Common myeloid progenitor, CD34-positive (primary cell): ENCODE results near the gene MRTFB.

Source experiments
- CTCF ChIA-PET: fragments of 350-600 bp; sonication (Branson Sonifier 250); formaldehyde crosslinking; loops from one replicate; lab custom pipeline; 2021; ENCODE audit warnings: antibody characterized with exemption; lab: Charles Lee
- POLR2A ChIA-PET: fragments of 350-600 bp; sonication (Branson Sonifier 250); formaldehyde crosslinking; loops from one replicate; lab custom pipeline; 2021; ENCODE audit warnings: antibody characterized with exemption; lab: Charles Lee
- DNase-seq, 3 donors: peaks; one replicate each; pipeline versions ENCODE4 v3.0.0 to v3.0.0-alpha.2; 2013
- H3K27ac ChIP-seq, 2 experiments: 1 replicate in 1 of 2; 2 replicates in 1 of 2; pipeline ENCODE4 v1.7.0; 2013; ENCODE audit warnings: inconsistent platforms in 2 of 2, low read length in 2 of 2, mild to moderate bottlenecking in 2 of 2, low read depth in 1 of 2, moderate library complexity in 1 of 2; ENCODE audit not compliant: severe bottlenecking in 2 of 2, insufficient read depth in 1 of 2, poor library complexity in 1 of 2
- H3K27me3 ChIP-seq, 5 experiments: replicated peaks in 2 of 5; 1 replicate in 3 of 5; 2 replicates in 2 of 5; pipeline versions ENCODE4 v1.6.1 to v1.7.0; 2013; ENCODE audit warnings: low read length in 4 of 5, mild to moderate bottlenecking in 2 of 5, moderate library complexity in 2 of 5, inconsistent platforms in 1 of 5; ENCODE audit not compliant: insufficient read depth in 5 of 5, control insufficient read depth in 4 of 5
- H3K36me3 ChIP-seq, 4 experiments: 1 replicate in 2 of 4; 2 replicates in 2 of 4; pipeline versions ENCODE4 v1.6.1 to v1.7.0; 2013; ENCODE audit warnings: low read length in 3 of 4, control low read depth in 1 of 4, mild to moderate bottlenecking in 1 of 4; ENCODE audit not compliant: control insufficient read depth in 4 of 4, insufficient read depth in 4 of 4
- H3K4me1 ChIP-seq, 4 experiments: 1 replicate in 3 of 4; 2 replicates in 1 of 4; pipeline versions ENCODE4 v1.6.1 to v1.7.1; 2013; ENCODE audit warnings: low read length in 3 of 4, mild to moderate bottlenecking in 3 of 4, control low read depth in 1 of 4, inconsistent platforms in 1 of 4, moderate library complexity in 1 of 4; ENCODE audit not compliant: control insufficient read depth in 4 of 4, insufficient read depth in 4 of 4; ENCODE audit errors: control extremely low read depth in 1 of 4
- H3K4me3 ChIP-seq, 7 experiments: 1 replicate in 4 of 7; 2 replicates in 3 of 7; pipeline versions ENCODE4 v1.5.1 to v1.7.0; 2013; ENCODE audit warnings: mild to moderate bottlenecking in 7 of 7, low read length in 6 of 7, moderate library complexity in 6 of 7, inconsistent platforms in 2 of 7, low read depth in 2 of 7, control low read depth in 1 of 7; ENCODE audit not compliant: insufficient read depth in 4 of 7, control insufficient read depth in 1 of 7; ENCODE audit errors: extremely low read depth in 1 of 7
- H3K9me3 ChIP-seq, 5 experiments: 1 replicate in 4 of 5; 2 replicates in 1 of 5; pipeline versions ENCODE4 v1.6.1 to v1.7.1; 2013; ENCODE audit warnings: low read length in 4 of 5, mild to moderate bottlenecking in 2 of 5, inconsistent platforms in 1 of 5, low read depth in 1 of 5, moderate library complexity in 1 of 5; ENCODE audit not compliant: control insufficient read depth in 4 of 5, insufficient read depth in 2 of 5; ENCODE audit errors: control extremely low read depth in 1 of 5
- WGBS: methylation state at CpG from one replicate; pipeline ENCODE4 v1.1.5; 2013; ENCODE audit not compliant: insufficient coverage; 5-methylcytosine and 5-hydroxymethylcytosine counted together

MRTFB gene

GRCh38 chr16:14110728-14111251 is 39.7 kb downstream of the MRTFB start:
- POLR2A ChIA-PET: no interaction called here
- Histone ChIP-seq H3K27me3 (no peaks in the 10 kb centered on the region), H3K36me3 (no peaks in the 10 kb centered on the region), H3K4me3 (no peak overlapping the region), H3K9me3 (no peaks in the 10 kb centered on the region), H3K27ac (no peak overlapping the region), H3K4me1 (peaks cover 0 to 15% (median 6%) of the 10 kb centered on the region in 4 experiments)
- CTCF ChIA-PET: no interaction called here
- WGBS: 98% methylated on average over 5 of the region's 6 CpGs
- no peak for DNase-seq

GRCh38 chr16:14111713-14112538 is 40.8 kb downstream of the MRTFB start:
- Histone ChIP-seq H3K4me3 (no peak overlapping the region), H3K27ac (no peak overlapping the region), H3K27me3 (no peaks in the 10 kb centered on the region), H3K9me3 (no peaks in the 10 kb centered on the region), H3K36me3 (no peaks in the 10 kb centered on the region), H3K4me1 (peaks cover 0 to 15% (median 6%) of the 10 kb centered on the region in 4 experiments)
- ChIA-PET POLR2A (no interaction called here), CTCF (no interaction called here)
- no peak for DNase-seq
- 83% methylated on average over 13 of the region's 14 CpGs for WGBS

- no peak for DNase-seq
- Histone ChIP-seq H3K27ac (no peak overlapping the region), H3K27me3 (no peaks in the 10 kb centered on the region), H3K9me3 (no peaks in the 10 kb centered on the region), H3K4me3 (no peak overlapping the region), H3K36me3 (no peaks in the 10 kb centered on the region), H3K4me1 (peaks cover 0 to 15% (median 6%) of the 10 kb centered on the region in 4 experiments)
- ChIA-PET POLR2A (no interaction called here), CTCF (no interaction called here)
- WGBS: 38% methylated on average over 1 of the region's 1 CpG
These were observed 41.4 kb downstream of the MRTFB start for GRCh38 chr16:14112539-14112856.

- H3K36me3 ChIP-seq: no peaks in the 10 kb centered on the region
- 100% methylated on average over 2 of the region's 4 CpGs for WGBS
- ChIA-PET CTCF (interaction anchor here (0.9 kb wide), 1 partner anchor 43 kb away, joined by 3 read pairs; no protein-coding TSS in a partner anchor), POLR2A (no interaction called here)
- no peak overlapping the region for H3K27ac ChIP-seq
- no peak overlapping the region for H3K4me3 ChIP-seq
- no peaks in the 10 kb centered on the region for H3K9me3 ChIP-seq
- H3K27me3 ChIP-seq: no peaks in the 10 kb centered on the region
- DNase-seq: no peak
- peaks cover 0 to 15% (median 6%) of the 10 kb centered on the region in 4 experiments for H3K4me1 ChIP-seq
These were observed 42.2 kb downstream of the MRTFB start for GRCh38 chr16:14113344-14113743.

GRCh38 chr16:14117051-14117450 is 45.9 kb downstream of the MRTFB start:
- H3K4me1 ChIP-seq: peaks cover 0 to 21% (median 11%) of the 10 kb centered on the region in 4 experiments
- ChIA-PET POLR2A (no interaction called here), CTCF (no interaction called here)
- no peak overlapping the region for H3K4me3 ChIP-seq
- H3K36me3 ChIP-seq: peaks cover 0 to 3% (median 0%) of the 10 kb centered on the region in 4 experiments
- no peak for DNase-seq
- H3K27ac ChIP-seq: no peak overlapping the region
- peaks cover 0 to 3% (median 0%) of the 10 kb centered on the region in 5 experiments for H3K9me3 ChIP-seq
- no peaks in the 10 kb centered on the region for H3K27me3 ChIP-seq
- 100% methylated on average over 1 of the region's 1 CpG for WGBS

GRCh38 chr16:14119799-14120198 is 48.7 kb downstream of the MRTFB start:
- POLR2A ChIA-PET: interaction anchor here (0.5 kb wide), 1 partner anchor 189 kb away, joined by 3 read pairs; no protein-coding TSS in a partner anchor
- 98% methylated on average over 3 of the region's 4 CpGs for WGBS
- H3K4me3 ChIP-seq: no peak overlapping the region
- CTCF ChIA-PET: no interaction called here
- peaks cover 0 to 14% (median 7%) of the 10 kb centered on the region in 4 experiments for H3K4me1 ChIP-seq
- no peak for DNase-seq
- peaks cover 0 to 3% (median 0%) of the 10 kb centered on the region in 4 experiments for H3K36me3 ChIP-seq
- H3K9me3 ChIP-seq: peaks cover 0 to 3% (median 0%) of the 10 kb centered on the region in 5 experiments
- H3K27me3 ChIP-seq: no peaks in the 10 kb centered on the region
- H3K27ac ChIP-seq: no peak overlapping the region

GRCh38 chr16:14120335-14120734 is 49.2 kb downstream of the MRTFB start:
- ChIA-PET CTCF (no interaction called here), POLR2A (no interaction called here)
- H3K36me3 ChIP-seq: peaks cover 0 to 3% (median 0%) of the 10 kb centered on the region in 4 experiments

More at GRCh38 chr16:14120335-14120734, 49.2 kb downstream of the MRTFB start:
- H3K27me3 ChIP-seq: no peaks in the 10 kb centered on the region
- WGBS: no CpG with 5 or more reads among the region's 4 CpGs
- peaks cover 0 to 14% (median 7%) of the 10 kb centered on the region in 4 experiments for H3K4me1 ChIP-seq
- no peak for DNase-seq
- H3K4me3 ChIP-seq: no peak overlapping the region
- no peak overlapping the region for H3K27ac ChIP-seq
- H3K9me3 ChIP-seq: peaks cover 0 to 3% (median 0%) of the 10 kb centered on the region in 5 experiments
